Right cardiac atrium (tissue), 5 donors: ENCODE results near the gene PAOX. TPM values are rescaled to one million over a fixed set of nuclear protein-coding genes. Genes with fewer than 3 reads are reported as not detected.
"Not testable (repeated sequence)": the region's sequence is repeated elsewhere in the genome, so short reads cannot be mapped to it uniquely, and the experiment has no call there.

ENCODE experiments used
- ATAC-seq, 2 donors: fragments of 200-7000 bp; cut with Tn5 transposase; one replicate each; pipeline versions ENCODE4 v1.8.0 to v1.9.1; 2020; ENCODE audit warnings: moderate library complexity in 2 of 2, mild to moderate bottlenecking in 1 of 2
- DNase-seq, 3 donors: peaks; one replicate each; pipeline ENCODE4 v3.0.0-alpha.2; 2020
- H3K27ac ChIP-seq: one replicate; pipeline ENCODE4 v1.5.1; 2013; ENCODE audit warnings: mild to moderate bottlenecking, low read length, control low read depth, moderate library complexity
- H3K27me3 ChIP-seq: one replicate; pipeline ENCODE4 v1.6.1; 2013; ENCODE audit not compliant: control insufficient read depth, insufficient read depth
- H3K4me1 ChIP-seq: one replicate; pipeline ENCODE4 v1.6.1; 2013; ENCODE audit warnings: low read length; ENCODE audit not compliant: control insufficient read depth, insufficient read depth
- H3K4me3 ChIP-seq: one replicate; pipeline ENCODE4 v1.5.1; 2013; ENCODE audit warnings: low read length, control low read depth
- H3K9me3 ChIP-seq: one replicate; pipeline ENCODE4 v1.6.1; 2013; ENCODE audit warnings: low read length; ENCODE audit not compliant: control insufficient read depth
- WGBS: extraction: QIAGEN DNeasy Blood & Tissue Kit; methylation state at CpG from one replicate; pipeline ENCODE4 v1.1.7; 2013; 5-methylcytosine and 5-hydroxymethylcytosine counted together
- intact Hi-C, 4 donors: fragments of 100-400 bp; cut with DNase I; formaldehyde crosslinking; loops; one replicate each; pipeline versions ENCODE4 v1.11.0 to v1.14.0; 2022 to 2023
- polyA plus RNA-seq: library from polyadenylated mRNA; stranded (reverse); fragments of 200-250 nt; gene quantifications from one replicate; pipeline ENCODE4 v1.2.3, GENCODE V29; 2013
- total RNA-seq, 4 donors: library from RNA; stranded (reverse); fragmentation: NEBNext Ultra II Directional; extraction: Animal tissue kit (Norgen Biotek cat#: 25700); gene quantifications; one replicate each; pipeline ENCODE4 v1.2.1, GENCODE V29; 2021
- donor health status: healthy with polysubstance abuse.
- donor health status: DM: no; HTN: yes; CAD: no.
- donor health status: DM: no; HTN: no; CAD: no.
- donor health status: DM: no; HTN: yes; CAD: no; lungs with severe emphysema.
- donor health status: DM: yes; HTN: yes; CAD: no.

Gene PAOX
- total and polyA plus RNA-seq, 5 donors = 2.7 to 3.4 (median 3.0) TPM

GRCh38 chr10:133415752-133416151 is 36.7 kb downstream of the PAOX start:
- no peak overlapping the region for H3K4me3 ChIP-seq
- no peaks in the 10 kb centered on the region for H3K4me1 ChIP-seq
- no peak for ATAC-seq
- no peaks in the 10 kb centered on the region for H3K27me3 ChIP-seq
- 93% methylated on average over 25 of the region's 25 CpGs for WGBS
- peaks cover 1% of the 10 kb centered on the region for H3K9me3 ChIP-seq
- H3K27ac ChIP-seq = no peak overlapping the region
- intact Hi-C loops = no loop called here
- peak in 1 of 3 donors; percentile 47 for DNase-seq

DNA sequence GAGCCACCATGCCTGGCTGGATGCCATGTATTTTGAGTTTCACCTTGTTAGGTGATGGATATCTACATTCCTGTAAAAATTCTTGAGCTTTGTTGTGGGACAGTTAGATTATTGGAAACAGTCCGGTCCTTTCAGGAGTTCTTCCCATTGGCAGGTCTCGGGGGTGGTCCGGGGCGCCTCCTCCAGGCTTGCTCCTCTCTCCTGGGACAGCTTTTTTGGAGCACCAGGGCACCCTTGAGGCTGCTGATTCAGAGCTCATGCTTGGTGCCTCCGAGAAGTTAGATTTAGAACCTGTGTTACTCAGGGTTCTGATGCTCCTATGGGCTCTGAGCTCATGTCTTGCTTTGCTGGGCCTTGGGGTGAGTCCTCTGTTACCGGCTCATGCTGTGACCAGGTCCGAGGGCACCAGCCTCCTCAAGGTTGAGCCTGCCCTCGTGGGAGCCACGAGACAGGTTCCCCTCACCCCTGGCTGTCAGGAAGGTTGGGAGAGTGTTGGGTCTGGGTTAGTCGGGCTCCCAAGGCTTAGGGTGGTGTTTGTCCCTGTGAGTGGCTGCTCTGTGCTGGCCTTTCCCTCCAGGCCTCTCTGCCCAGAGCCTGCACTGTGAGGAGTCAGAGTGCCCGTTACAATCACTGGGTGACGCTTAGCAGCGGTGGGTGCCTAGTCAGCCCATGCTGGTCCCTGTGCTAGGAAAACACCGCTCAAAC is 39.4 kb downstream of the PAOX start:
- intact Hi-C loops = no loop called here
- H3K27me3 ChIP-seq = no peaks in the 10 kb centered on the region
- no peak overlapping the region for H3K4me3 ChIP-seq
- ATAC-seq = no peak
- DNase-seq = no peak
- peaks cover under 1% of the 10 kb centered on the region for H3K4me1 ChIP-seq
- WGBS = 95% methylated on average over 14 of the region's 14 CpGs
- no peak overlapping the region for H3K27ac ChIP-seq
- no peaks in the 10 kb centered on the region for H3K9me3 ChIP-seq

GRCh38 chr10:133419211-133419950 is 40.3 kb downstream of the PAOX start:
- intact Hi-C loops = no loop called here
- Histone ChIP-seq H3K27me3 (no peaks in the 10 kb centered on the region), H3K4me3 (no peak overlapping the region), H3K4me1 (peaks cover 2% of the 10 kb centered on the region), H3K27ac (no peak overlapping the region), H3K9me3 (no peaks in the 10 kb centered on the region)
- WGBS = 95% methylated on average over 34 of the region's 34 CpGs
- DNase-seq (peak in 1 of 3 donors; percentile 52), ATAC-seq (no peak)

- Histone ChIP-seq H3K27me3 (no peaks in the 10 kb centered on the region), H3K27ac (no peak overlapping the region), H3K4me1 (peaks cover 2% of the 10 kb centered on the region), H3K9me3 (no peaks in the 10 kb centered on the region), H3K4me3 (no peak overlapping the region)
- intact Hi-C loops = loop anchor here in 1 of 4 donors (5.0 kb wide), 1 partner anchor 152 kb away; no protein-coding TSS in a partner anchor
- ATAC-seq (no peak), DNase-seq (no peak)
- WGBS = 89% methylated on average over 17 of the region's 17 CpGs
These were observed 41.0 kb downstream of the PAOX start for GRCh38 chr10:133420028-133420427.

DNA sequence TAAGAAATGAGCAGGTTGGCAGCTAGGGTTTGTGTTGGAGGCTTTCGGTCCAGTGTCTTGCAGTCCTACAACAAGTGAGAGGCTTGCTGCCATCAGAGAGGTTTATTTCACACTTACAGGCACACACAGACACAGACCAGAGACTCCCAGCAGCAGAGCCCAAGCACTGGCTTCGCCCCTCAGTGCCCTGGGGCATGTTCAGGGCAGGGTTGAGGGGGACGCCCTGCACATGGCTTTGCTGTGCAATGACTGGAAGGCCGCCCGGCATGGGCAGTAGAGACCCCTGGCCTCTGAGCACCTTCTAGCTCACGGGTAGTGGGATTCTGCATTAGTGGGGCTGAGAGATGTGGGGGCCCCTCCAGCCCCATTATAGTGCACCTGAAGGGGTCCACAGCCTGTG is 41.5 kb downstream of the PAOX start:
- H3K27ac ChIP-seq = no peak overlapping the region
- DNase-seq (no peak), ATAC-seq (no peak)
- H3K9me3 ChIP-seq = no peaks in the 10 kb centered on the region
- H3K4me3 ChIP-seq = no peak overlapping the region
- H3K27me3 ChIP-seq = no peaks in the 10 kb centered on the region
- intact Hi-C loops = loop anchor here in 1 of 4 donors (5.0 kb wide), 1 partner anchor 152 kb away; no protein-coding TSS in a partner anchor
- WGBS = 94% methylated on average over 6 of the region's 6 CpGs
- H3K4me1 ChIP-seq = peaks cover 2% of the 10 kb centered on the region

GRCh38 chr10:133421336-133422222 is 42.5 kb downstream of the PAOX start:
- 82% methylated on average over 16 of the region's 17 CpGs for WGBS
- DNase-seq = peak in 2 of 3 donors; percentile 42 to 51

GRCh38 chr10:133422223-133422806 is 43.3 kb downstream of the PAOX start:
- Histone ChIP-seq H3K27me3 (no peaks in the 10 kb centered on the region), H3K4me3 (no peak overlapping the region), H3K9me3 (no peaks in the 10 kb centered on the region), H3K4me1 (peaks cover 2% of the 10 kb centered on the region), H3K27ac (no peak overlapping the region)
- intact Hi-C loops = loop anchor here in 1 of 4 donors (5.0 kb wide), 1 partner anchor 150 kb away; no protein-coding TSS in a partner anchor
- 81% methylated on average over 16 of the region's 16 CpGs for WGBS
- DNase-seq = peak in 1 of 3 donors; percentile 14
- no peak for ATAC-seq

More at GRCh38 chr10:133421336-133422222, 42.5 kb downstream of the PAOX start:
- Histone ChIP-seq H3K27me3 (no peaks in the 10 kb centered on the region), H3K4me3 (no peak overlapping the region), H3K9me3 (no peaks in the 10 kb centered on the region), H3K27ac (no peak overlapping the region), H3K4me1 (peaks cover 2% of the 10 kb centered on the region)
- intact Hi-C loops = loop anchor here in 1 of 4 donors (5.0 kb wide), 1 partner anchor 151 kb away; no protein-coding TSS in a partner anchor
- no peak for ATAC-seq

- H3K4me1 ChIP-seq = peaks cover 2% of the 10 kb centered on the region
- ATAC-seq (peak; percentile 5 to 25), DNase-seq (peak in 1 of 3 donors; percentile 57)
- H3K9me3 ChIP-seq = peaks cover under 1% of the 10 kb centered on the region
- H3K27me3 ChIP-seq = no peaks in the 10 kb centered on the region
- no peak overlapping the region for H3K27ac ChIP-seq
- 18% methylated on average over 88 of the region's 88 CpGs for WGBS
- peak overlapping the region; percentile 39 for H3K4me3 ChIP-seq
- intact Hi-C loops = loop anchor here in 1 of 4 donors (5.0 kb wide), 1 partner anchor 149 kb away; no protein-coding TSS in a partner anchor
These were observed 44.0 kb downstream of the PAOX start for GRCh38 chr10:133422807-133423771.

- not testable (repeated sequence) for H3K4me1 ChIP-seq, H3K27ac ChIP-seq, H3K4me3 ChIP-seq, H3K27me3 ChIP-seq, H3K9me3 ChIP-seq, DNase-seq, ATAC-seq
- intact Hi-C loops = loop anchor here in 1 of 4 donors (5.0 kb wide), 1 partner anchor 148 kb away; no protein-coding TSS in a partner anchor
- no CpG with 5 or more reads among the region's 46 CpGs for WGBS
These were observed 45.0 kb downstream of the PAOX start for GRCh38 chr10:133424102-133424501.
